HG03139 (cell line): ENCODE measurements around the gene C3orf85.

Experiments
- ATAC-seq: cut with Tn5 transposase; IDR thresholded peaks from one replicate; pipeline ENCODE4 v1.9.1; 2021; ENCODE audit not compliant: unreplicated experiment

C3orf85 gene

DNA sequence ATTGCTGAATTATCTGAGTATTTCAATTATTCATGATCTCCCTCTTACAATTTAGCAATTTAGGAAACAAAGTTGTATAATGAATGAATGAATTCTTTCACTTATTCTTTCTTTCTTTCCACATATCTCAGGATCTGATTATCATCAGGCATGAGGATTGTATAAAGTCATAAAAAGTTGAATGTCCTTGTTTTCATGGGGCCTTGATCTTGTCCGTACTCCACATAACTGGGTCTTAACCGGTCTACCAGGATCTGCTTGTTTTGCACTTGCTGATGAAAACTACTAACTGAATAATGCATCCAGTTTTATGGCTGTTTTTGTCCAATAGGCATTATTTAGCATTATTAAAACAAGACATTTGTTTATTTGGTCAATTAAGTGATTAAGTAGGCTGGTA, 12.6 kb downstream of the C3orf85 start:
- ATAC-seq: no peak

DNA sequence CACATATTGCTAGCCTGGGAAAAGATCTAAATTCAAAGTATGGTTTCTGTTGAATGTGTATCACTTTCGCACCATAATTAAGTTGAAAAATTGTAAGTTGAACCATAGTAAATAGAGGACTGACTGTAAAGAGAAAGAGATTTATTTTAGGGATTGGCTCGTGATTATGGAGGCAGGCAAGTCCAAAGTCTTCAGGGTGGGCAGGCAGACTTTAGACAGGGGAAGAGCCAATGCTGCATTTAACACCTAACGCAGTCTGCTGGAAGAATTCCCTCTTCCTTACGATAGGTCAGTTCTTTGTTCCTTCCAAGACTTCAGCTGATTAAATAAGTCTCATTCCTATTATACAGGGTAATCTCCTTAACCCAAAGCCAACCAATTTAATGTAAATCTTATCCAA, 15.8 kb downstream of the C3orf85 start:
- ATAC-seq: no peak

DNA sequence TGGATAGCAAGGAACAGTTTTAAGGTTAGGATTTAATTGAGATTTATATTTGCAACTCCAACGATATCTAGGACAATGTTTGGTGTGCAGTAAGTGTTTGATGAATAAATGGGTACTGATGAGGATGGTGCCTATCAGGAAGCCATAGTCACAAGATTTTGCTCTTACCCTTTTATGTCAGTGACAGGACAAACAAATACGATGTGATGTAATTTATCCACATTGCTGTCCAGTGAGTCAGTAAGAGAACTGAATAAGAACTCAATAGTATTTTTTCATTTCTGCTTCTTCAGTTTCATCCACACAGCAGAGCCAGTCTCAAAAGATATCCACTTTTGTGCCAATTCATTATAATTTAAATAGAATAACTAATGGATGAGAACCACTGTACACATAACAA, 18.5 kb downstream of the C3orf85 start:
- no peak for ATAC-seq

DNA sequence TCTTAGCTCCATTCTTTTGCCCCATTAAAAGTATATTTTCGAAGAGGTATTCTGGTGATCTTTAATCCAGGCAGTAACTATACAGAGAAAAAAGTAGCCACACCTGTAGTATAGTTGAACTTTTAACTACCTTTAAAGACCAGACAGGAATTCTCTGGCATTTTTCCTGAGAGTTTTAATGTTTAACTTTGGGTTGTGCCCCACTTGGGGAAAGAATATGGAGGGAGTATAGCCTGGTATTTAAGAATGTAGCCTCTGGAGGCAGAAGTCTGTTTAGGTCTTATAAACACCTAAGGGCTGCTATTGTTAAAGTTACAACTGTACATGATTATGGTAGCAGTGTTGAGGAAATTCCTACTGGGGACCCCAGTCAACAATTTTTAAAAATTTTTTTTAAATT, 19.3 kb downstream of the C3orf85 start:
- ATAC-seq: no peak

DNA sequence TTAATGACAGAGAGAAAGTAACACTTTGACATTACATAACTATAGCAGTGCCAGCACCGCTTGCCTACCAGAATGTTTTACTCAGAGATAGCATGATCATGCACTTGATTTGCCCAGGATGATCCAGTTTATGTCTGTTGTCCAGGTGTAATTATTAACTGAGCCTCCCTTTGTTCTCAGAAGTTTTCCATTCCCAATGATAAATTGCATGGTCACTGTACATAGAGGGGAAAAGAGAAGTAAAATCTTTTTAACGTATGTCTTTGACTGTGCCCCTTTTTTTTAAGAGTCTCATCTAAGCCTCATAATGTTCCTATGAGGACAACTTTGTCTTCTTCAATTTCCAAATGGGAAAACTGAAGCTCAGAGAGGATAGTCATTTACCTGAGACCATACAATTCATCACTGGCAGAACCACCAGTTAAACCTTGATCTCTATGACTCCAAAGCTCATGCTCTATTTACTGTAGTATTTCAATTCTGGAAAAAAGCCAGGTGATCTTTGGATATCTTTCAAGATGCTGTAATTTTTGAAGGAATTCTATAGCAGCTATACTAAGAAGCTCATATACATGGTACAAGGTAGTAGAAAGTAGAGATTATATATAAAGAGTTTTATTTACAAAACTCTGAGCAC, 25.1 kb downstream of the C3orf85 start:
- no peak for ATAC-seq

DNA sequence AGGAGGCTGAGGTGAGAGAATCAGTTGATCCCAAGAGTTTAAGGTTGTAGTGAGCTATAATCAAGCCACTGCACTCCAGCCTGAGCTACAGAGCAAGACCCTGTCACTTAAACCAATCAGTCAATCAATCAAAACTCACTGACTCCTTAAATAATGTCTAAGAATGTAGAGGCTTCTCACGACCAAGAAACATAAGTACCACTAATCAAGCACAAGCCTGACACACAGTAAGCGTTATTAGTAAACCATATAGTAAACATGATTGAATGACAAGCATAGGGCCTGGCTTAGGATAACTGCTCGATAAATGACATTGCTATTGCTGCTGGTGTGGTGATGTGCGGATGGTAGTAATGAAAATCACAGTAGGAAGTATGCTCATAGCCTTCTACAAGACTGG, 29.4 kb downstream of the C3orf85 start:
- no peak for ATAC-seq

DNA sequence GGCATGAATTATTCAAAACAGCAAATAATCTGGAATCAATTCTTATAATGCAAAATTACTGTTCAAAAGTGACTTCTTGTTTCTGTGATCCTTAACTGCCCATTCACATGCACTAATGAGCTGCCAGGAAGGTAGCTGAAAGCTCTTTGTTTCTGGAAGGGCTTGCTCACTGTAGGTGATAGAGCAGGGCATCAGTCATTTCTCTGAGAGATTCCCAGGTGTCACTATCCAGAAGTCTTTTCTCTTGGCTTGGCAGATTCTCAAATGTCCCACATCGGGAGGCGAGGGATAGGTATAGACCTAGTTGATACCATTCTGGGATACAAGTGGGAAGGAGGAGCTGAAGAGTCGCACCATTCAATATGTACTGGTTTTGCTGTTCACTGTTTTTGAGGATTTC, 35.0 kb downstream of the C3orf85 start:
- ATAC-seq: no peak

DNA sequence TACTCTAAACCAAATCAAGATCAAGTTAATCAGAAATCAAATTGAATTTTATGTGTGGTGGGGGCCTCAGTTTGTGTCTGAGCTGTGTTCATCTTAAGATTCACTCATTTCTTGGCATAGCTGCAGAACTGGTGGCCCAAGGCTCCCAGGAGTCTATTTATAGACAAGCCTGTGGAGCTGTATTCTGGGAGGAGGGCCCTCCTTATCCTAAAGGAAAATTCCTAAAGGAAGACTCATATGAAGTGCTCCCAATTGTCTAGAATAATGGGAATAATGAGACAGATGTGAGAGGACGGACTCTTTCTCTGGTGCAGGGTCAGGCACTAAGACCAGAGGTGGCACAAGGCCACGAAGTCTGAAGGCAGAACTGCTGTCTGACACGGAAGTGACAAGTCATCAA, 38.9 kb downstream of the C3orf85 start:
- ATAC-seq: no peak

DNA sequence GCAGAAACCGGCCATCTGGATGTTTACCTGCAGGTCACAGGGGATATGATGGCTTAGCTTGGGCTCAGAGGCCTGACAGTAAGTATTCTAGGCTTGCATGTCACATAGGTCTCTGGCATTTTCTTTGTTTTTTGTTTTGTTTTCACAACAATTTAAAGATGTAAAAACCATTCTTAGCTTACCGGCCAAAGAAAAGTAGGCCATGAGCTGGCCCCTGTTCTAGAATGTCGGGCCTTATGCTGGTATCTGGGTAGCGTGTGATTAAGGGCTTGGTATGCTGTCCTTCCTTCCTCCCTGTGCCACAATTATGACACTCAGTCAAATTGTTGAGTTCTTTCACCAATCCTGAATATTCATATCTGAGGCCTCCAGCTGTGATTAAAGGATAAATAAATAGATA, 40.2 kb downstream of the C3orf85 start:
- ATAC-seq: no peak

DNA sequence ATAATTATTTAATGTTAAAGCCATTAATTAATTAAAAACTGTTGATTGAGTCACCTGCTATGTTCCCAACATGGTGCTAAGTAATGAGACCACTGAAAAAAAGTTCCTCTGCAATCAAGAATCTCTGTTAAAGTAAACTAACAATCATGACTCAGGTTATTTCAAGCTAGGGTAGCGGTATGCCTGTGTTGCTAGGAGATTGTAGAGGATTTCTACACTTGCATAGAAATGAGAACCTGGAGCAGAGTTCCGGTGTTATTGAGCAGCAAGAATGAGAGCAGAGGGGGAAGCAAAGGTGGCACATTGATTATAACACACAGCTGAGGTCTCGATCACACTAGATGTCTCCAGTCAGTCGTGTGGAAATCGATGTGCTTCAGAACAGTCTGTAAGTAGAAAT, 41.4 kb downstream of the C3orf85 start:
- ATAC-seq: no peak

DNA sequence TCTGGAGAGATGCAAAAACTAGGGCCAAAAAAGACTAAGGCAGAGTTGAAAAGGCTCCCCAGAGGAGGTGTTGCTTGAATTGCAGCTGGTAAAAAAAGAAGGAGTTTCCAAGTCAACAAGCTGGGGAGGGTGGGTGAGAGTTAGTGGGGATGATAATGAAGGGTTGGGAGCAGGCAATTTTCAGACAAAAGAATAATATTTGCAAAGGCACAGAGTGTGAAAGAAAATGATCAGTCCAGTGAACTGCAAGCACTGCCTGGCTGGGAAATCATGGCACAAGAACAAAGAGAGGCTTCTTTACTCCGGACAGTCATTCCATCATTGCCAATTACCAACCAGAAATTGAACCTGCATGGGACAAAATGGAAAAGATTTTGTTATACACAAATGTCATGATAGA, 42.2 kb downstream of the C3orf85 start:
- no peak for ATAC-seq

DNA sequence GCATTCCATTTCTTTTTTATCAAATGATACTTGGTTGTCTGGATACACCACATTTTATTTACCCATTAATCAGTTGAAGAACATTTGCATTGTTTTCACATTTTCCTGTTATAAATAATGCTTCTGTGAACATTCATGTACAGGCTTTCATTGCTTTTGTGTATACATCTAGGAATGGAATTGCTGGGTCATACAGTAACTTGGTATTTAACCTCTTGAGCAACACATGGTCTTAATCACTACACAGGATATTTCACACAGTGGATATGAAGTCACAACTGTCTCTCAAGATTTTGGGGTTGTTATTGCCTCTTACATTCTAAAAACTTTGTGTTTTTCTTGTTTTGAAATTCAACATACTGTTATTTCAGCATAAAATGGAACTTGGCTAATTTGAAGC, 48.2 kb downstream of the C3orf85 start:
- no peak for ATAC-seq

DNA sequence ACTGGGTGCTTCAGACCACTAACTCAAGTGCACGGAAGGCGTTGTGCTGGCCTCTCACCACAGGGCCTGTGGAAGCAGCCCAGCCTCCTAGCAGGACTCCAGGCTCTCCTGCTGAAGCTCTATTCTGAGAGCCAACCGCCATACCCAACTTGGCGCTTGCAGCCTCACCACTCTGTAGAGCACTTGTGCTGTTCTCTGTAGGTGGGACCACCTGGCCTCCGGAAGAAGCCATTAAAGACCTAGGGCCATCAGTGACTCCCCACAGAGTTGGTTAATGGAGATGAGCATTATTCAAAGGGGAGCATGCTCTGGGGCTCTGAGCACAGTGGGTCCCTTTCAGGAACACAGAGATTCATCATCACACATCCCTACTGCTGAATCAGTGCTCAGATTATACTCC, 50.9 kb downstream of the C3orf85 start:
- no peak for ATAC-seq

DNA sequence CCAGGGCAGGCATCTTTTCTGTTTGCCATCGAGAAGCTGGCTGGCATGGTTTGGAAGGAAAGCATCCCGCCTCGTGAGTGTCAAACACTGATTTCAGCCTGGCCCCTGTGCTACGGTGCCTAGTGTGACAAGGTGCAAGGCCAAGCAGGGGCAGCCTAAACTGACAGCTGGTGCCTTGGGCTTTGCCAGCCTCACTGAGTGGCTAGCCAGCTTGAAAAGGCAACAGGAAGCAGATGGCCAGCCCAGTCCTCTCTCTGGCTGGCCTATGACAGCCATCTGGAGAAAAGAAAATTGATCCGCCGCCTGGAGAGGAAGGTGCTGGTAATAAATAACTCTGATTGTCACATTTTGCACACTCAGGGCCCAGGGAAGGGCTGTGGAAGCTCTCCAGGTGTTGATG, 52.2 kb downstream of the C3orf85 start:
- no peak for ATAC-seq

DNA sequence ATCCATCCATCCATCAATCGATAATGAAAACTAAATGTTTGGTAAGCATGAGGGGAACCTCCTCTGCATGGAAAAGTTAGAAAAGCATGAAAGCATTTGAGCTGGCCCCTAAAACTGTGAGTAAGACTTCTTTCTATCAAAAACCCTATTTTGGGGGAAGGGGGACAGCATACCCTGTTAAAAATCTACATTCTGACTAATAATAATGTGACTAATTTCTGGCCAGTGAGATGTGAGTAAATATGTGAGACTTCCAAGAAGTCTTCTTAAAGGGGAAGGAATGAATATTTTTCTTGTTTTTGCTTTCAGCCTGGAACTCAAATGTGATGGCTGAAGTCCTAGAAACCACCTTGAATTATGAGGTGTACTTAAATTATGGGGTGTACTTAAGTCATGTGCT, 54.9 kb downstream of the C3orf85 start:
- ATAC-seq: no peak

DNA sequence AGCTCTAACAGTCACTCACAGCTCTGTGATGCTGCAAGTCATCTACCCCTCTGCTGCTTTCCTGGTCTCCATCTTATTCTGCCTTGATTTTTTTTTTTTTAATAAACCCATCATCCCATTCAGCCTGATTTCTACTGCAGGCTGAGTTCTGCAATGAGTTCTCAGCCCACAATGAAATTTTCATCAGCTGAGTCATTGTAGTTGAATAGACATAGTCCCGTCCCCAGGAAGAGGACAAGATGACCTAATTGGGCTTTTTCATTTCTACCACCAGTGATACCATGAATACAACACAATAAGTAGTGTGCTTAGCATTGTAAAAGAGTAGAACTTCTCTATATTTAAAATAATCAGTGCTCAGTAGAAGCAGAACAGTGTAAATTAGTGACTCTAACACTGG, 59.3 kb downstream of the C3orf85 start:
- no peak for ATAC-seq
